ENCODE data around the gene PTTG1IP2. TPM values are rescaled to one million over a fixed set of nuclear protein-coding genes. Genes with fewer than 3 reads are reported as not detected.

PTTG1IP2 gene
- not detected in 2 replicates for total RNA-seq

DNA sequence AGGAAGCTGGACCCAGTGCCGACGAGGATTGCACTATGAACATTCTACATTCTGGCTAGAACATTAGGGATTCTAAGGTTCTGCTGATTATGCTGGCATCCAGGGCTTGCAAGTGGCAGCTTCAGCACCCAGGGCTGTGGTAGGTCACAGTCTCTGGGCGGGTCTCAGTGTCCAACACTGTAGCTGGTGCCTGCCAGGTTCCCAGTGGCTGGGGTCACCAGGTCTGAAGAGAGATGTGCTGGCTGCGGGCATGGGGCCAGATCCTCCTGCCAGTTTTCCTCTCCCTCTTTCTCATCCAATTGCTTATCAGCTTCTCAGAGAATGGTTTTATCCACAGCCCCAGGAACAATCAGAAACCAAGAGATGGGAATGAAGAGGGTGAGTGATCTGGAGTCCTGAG, at the start of gene PTTG1IP2:
Gene PTTG1IP2 (plus strand): TSS at position 86 of the 400 bp plus-strand sequence. CDS start 148 bp downstream, at position 234.

Other genes with a start within 250 kb of the PTTG1IP2 start
- 1.2 and 3.4 TPM in 2 replicates for gene CFAP69, start 224.5 kb upstream of the PTTG1IP2 start, total RNA-seq
- gene FAM237B, start 148.3 kb upstream of the PTTG1IP2 start, total RNA-seq: not detected in 2 replicates
- gene GTPBP10, start 122.9 kb upstream of the PTTG1IP2 start, total RNA-seq: 22.7 and 22.8 TPM in 2 replicates
- gene CLDN12, start 66.2 kb upstream of the PTTG1IP2 start, total RNA-seq: 24.8 and 30.3 TPM in 2 replicates
- gene CDK14, start 126.7 kb downstream of the PTTG1IP2 start, total RNA-seq: 35.3 and 36.6 TPM in 2 replicates

Measured in myometrial cell (primary cell).